ENCODE measurements around the gene RASGRP2.

RASGRP2 gene

GRCh38 chr11:64739871-64740270 is 4.1 kb downstream of the RASGRP2 start (continued):
- no peak for TF ChIP-seq PBX3 (CRISPR knock-in tag; IDR thresholded peaks at IDR 0.05)
- no peak for TF ChIP-seq BCL6B (tag by site-specific recombination; IDR thresholded peaks at IDR 0.05)
- TF ChIP-seq ZBTB44 (tag by site-specific recombination; IDR thresholded peaks at IDR 0.05), result no peak
- no peak for TF ChIP-seq ZXDB (tag by site-specific recombination; IDR thresholded peaks at IDR 0.05)
- no peak for TF ChIP-seq KLF9 (tag by site-specific recombination; IDR thresholded peaks at IDR 0.05; ENCODE audit: low read depth)
- no peak for TF ChIP-seq ZNF132 (tag by site-specific recombination; IDR thresholded peaks at IDR 0.05; ENCODE audit: borderline replicate concordance)
- no peak for TF ChIP-seq OVOL3 (tag by site-specific recombination; IDR thresholded peaks at IDR 0.05)
- no peak for TF ChIP-seq ZNF416 (tag by site-specific recombination; IDR thresholded peaks at IDR 0.05)
- no peak for TF ChIP-seq MYNN (tag by site-specific recombination; IDR thresholded peaks at IDR 0.05; ENCODE audit: borderline replicate concordance)
- TF ChIP-seq ZNF529 (tag by site-specific recombination; IDR thresholded peaks at IDR 0.05; ENCODE audit: insufficient replicate concordance), result no peak
- TF ChIP-seq ZNF645 (tag by site-specific recombination; IDR thresholded peaks at IDR 0.05), result no peak
- TF ChIP-seq ZNF704 (tag by site-specific recombination; IDR thresholded peaks at IDR 0.05), result no peak
- no peak for TF ChIP-seq ZNF792 (tag by site-specific recombination; IDR thresholded peaks at IDR 0.05)
- no peak for TF ChIP-seq TRIM28 (IDR thresholded peaks at IDR 0.05; ENCODE audit: borderline replicate concordance, low read length)
- no peak for TF ChIP-seq ZNF629 (tag by site-specific recombination; IDR thresholded peaks at IDR 0.05)

GRCh38 chr11:64736654-64737053 is 7.3 kb downstream of the RASGRP2 start:
- H3K4me1 ChIP-seq (ENCODE audit: control insufficient read depth, insufficient read depth, low read length), result no peaks in the 10 kb centered on the region
- ChIA-PET CTCF (interaction anchor here (0.7 to 1.4 kb wide), 2 partner anchors 31 to 48 kb away, joined by 3 to 4 read pairs; no protein-coding TSS in a partner anchor), POLR2A (interaction anchor here (0.6 kb wide), 1 partner anchor 15 kb away, joined by 3 read pairs; no protein-coding TSS in a partner anchor)
- H3K27ac ChIP-seq (ENCODE audit: extremely low read depth, low read depth, low read length), result no peak overlapping the region
- no peak overlapping the region for H3K4me3 ChIP-seq (ENCODE audit: low read depth, low read length)
- no peaks in the 10 kb centered on the region for H3K36me3 ChIP-seq (ENCODE audit: control insufficient read depth in 2 of 2, insufficient read depth in 1 of 2, low read length in 2 of 2)
- no peaks in the 10 kb centered on the region for H3K9me3 ChIP-seq (ENCODE audit: control insufficient read depth, insufficient read depth, low read depth, low read length)
- TF ChIP-seq REST (tag by site-specific recombination; IDR thresholded peaks at IDR 0.05), result 0 out of 2 replicates have a peak, but pooled peaks have one; percentile 21
- TF ChIP-seq HOXC10 (CRISPR knock-in tag; IDR thresholded peaks at IDR 0.05), result no peak
- TF ChIP-seq ELK4 (IDR thresholded peaks at IDR 0.05; ENCODE audit: borderline replicate concordance, low read depth, low read length), result no peak
- no peak for TF ChIP-seq ZNF596 (tag by site-specific recombination; IDR thresholded peaks at IDR 0.05)
- TF ChIP-seq SCRT2 (tag by site-specific recombination; IDR thresholded peaks at IDR 0.05), result no peak

Data from HEK293 (cell line).